GM21717 (cell line): ENCODE results near the gene ME1.
"Not testable (repeated sequence)": the region's sequence is repeated elsewhere in the genome, so short reads cannot be mapped to it uniquely, and the experiment has no call there.

Experiments
- ATAC-seq: cut with Tn5 transposase; IDR thresholded peaks from one replicate; pipeline ENCODE4 v1.9.1; 2021; ENCODE audit warnings: mild to moderate bottlenecking, moderate library complexity; ENCODE audit not compliant: unreplicated experiment

The ME1 gene

GRCh38 chr6:83359638-83360037, 71.2 kb downstream of the ME1 start:
- ATAC-seq = no peak

GRCh38 chr6:83354747-83355146, 76.1 kb downstream of the ME1 start:
- no peak for ATAC-seq

GRCh38 chr6:83352424-83353061, 78.3 kb downstream of the ME1 start:
- ATAC-seq = no peak

- ATAC-seq = no peak
These were observed 87.7 kb downstream of the ME1 start for GRCh38 chr6:83343121-83343520.

- no peak for ATAC-seq
These were observed 89.1 kb downstream of the ME1 start for GRCh38 chr6:83341765-83342164.

- ATAC-seq = not testable (repeated sequence)
These were observed 96.9 kb downstream of the ME1 start for GRCh38 chr6:83333916-83334315.

- ATAC-seq = no peak
These were observed 97.4 kb downstream of the ME1 start for GRCh38 chr6:83333500-83333899.

- ATAC-seq = no peak
These were observed 116.2 kb downstream of the ME1 start for GRCh38 chr6:83314693-83315092.

GRCh38 chr6:83313882-83314281, 117.0 kb downstream of the ME1 start:
- no peak for ATAC-seq

- no peak for ATAC-seq
These were observed 119.6 kb downstream of the ME1 start for GRCh38 chr6:83311231-83311630.

GRCh38 chr6:83310046-83310445, 120.8 kb downstream of the ME1 start:
- no peak for ATAC-seq

- no peak for ATAC-seq
These were observed 121.5 kb downstream of the ME1 start for GRCh38 chr6:83309344-83309743.

GRCh38 chr6:83308833-83309232, 122.0 kb downstream of the ME1 start:
- no peak for ATAC-seq

- no peak for ATAC-seq
These were observed 123.0 kb downstream of the ME1 start for GRCh38 chr6:83307849-83308248.

GRCh38 chr6:83303426-83303825, 127.4 kb downstream of the ME1 start:
- ATAC-seq = no peak

GRCh38 chr6:83294676-83295075, 136.2 kb downstream of the ME1 start:
- no peak for ATAC-seq

GRCh38 chr6:83292900-83293843, 137.7 kb downstream of the ME1 start:
- ATAC-seq = peak; percentile 91

GRCh38 chr6:83287298-83287697, 143.6 kb downstream of the ME1 start:
- ATAC-seq = not testable (repeated sequence)

GRCh38 chr6:83285917-83286316, 144.9 kb downstream of the ME1 start:
- no peak for ATAC-seq

- no peak for ATAC-seq
These were observed 157.3 kb downstream of the ME1 start for GRCh38 chr6:83273596-83273995.

- ATAC-seq = no peak
These were observed 159.7 kb downstream of the ME1 start for GRCh38 chr6:83270971-83271719.
